Measurements from ENCODE around the gene CHN2. TPM values are rescaled to one million over a fixed set of nuclear protein-coding genes. Genes with fewer than 3 reads are reported as not detected.

The CHN2 gene
- polyA plus RNA-seq, 1 donor from 2014 or later = 136 TPM

DNA sequence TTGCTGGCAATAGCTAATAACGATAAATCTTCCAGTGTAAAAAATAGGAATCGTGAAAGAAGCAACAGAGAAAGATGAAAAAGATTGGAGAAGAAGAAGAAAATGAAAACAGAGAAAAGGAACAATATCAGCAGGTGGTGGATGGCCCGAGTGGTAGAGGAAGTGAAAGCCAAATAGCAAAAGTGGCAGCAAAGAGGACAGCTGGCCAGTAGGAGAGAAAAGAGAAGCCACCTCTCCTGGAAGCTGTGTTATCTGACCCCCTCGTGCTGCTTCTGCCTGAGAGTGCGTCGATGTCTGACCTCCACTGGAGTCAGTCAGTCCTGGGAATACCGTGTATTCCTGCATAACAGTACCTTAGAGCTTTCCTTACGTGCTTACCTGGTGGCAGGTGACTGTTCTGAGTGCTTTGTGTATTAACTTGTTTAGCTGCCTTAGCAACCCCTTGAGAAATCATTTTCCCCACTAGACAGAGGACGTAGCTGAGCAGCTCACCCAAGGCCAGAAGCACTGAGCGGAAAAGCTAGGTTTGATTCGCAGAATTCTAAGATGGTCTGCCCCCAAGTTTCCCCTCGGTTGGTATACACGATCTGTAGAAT is 88.3 kb downstream of the CHN2 start:
- no peak overlapping the region for H3K4me2 ChIP-seq (ENCODE audit: low read length)
- H3K9ac ChIP-seq (ENCODE audit: low read length) = no peak overlapping the region
- H3K79me2 ChIP-seq (replicated peaks; ENCODE audit: insufficient read depth, low read length) = peaks cover 15% of the 10 kb centered on the region
- no peak overlapping the region for H3K4me3 ChIP-seq (ENCODE audit: low read length)
- no peaks in the 10 kb centered on the region for H3K9me3 ChIP-seq (ENCODE audit: low read length)
- H3K9me2 ChIP-seq (ENCODE audit: insufficient read depth, low read length) = no peaks in the 10 kb centered on the region
- H2AFZ ChIP-seq (ENCODE audit: low read depth, low read length) = no peak overlapping the region
- TF ChIP-seq MXI1 (conservative IDR thresholded peaks at IDR 0.05; ENCODE audit: poor library complexity, severe bottlenecking) (no peak), EP300 (conservative IDR thresholded peaks at IDR 0.05; ENCODE audit: poor library complexity, severe bottlenecking) (no peak), TAF1 (IDR thresholded peaks at IDR 0.05; ENCODE audit: low read depth) (no peak), SMC3 (conservative IDR thresholded peaks at IDR 0.05; ENCODE audit: poor library complexity) (no peak), RAD21 (conservative IDR thresholded peaks at IDR 0.05) (no peak), CTCF (IDR thresholded peaks at IDR 0.05; ENCODE audit: poor library complexity, severe bottlenecking) (no peak), POLR2AphosphoS5 (IDR thresholded peaks at IDR 0.05) (no peak), EZH2 (IDR thresholded peaks at IDR 0.05; ENCODE audit: borderline replicate concordance, insufficient read depth, low read length, poor library complexity, severe bottlenecking) (no peak), REST (IDR thresholded peaks at IDR 0.05; ENCODE audit: borderline replicate concordance) (no peak)
- H3K27me3 ChIP-seq (ENCODE audit: insufficient read depth, low read depth, low read length) = no peaks in the 10 kb centered on the region
- H3F3A ChIP-seq (ENCODE audit: insufficient read depth, low read length, poor library complexity, severe bottlenecking) = no peaks in the 10 kb centered on the region
- peak overlapping the region; percentile 63 for H3K27ac ChIP-seq (ENCODE audit: low read length)
- no peaks in the 10 kb centered on the region for H3K36me3 ChIP-seq (ENCODE audit: insufficient read depth, low read length)
- peaks cover 3% of the 10 kb centered on the region for H4K20me1 ChIP-seq (ENCODE audit: insufficient read depth)

DNA sequence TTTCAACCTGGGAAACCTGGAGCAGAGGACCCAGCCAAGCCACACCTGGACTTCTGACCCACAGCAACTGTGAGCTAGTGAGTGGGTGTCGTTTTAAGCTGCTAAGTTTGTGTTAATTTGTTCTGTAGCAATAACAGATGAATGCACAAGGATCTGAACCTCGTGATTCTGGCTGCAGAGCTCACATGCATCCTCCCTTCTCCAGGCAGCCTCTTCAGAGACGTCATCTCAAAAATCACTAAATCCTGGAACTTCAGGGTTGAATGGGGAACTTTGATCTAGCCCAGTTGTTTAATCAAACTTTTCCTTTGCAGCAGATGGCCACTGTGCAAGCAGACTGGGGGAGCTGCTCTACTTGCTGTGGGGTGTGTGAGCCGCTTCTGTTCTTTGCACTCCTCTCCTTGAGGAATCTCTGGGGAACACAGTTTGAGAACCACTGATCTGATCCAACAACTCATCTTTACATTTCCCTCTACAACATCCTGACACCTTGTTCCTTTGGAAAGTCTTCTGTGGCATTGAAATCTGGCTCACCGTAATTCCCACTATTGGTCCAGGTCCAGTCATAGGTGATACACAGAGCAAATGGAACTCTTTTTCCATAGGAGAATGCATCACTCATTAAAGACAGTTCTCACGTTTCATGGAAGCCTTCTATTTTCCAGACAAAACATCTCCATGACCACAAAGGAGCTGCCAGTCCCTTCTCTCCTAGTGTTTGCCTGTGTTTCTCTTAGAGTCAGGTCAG is 90.3 kb downstream of the CHN2 start:
- Histone ChIP-seq H4K20me1 (ENCODE audit: insufficient read depth) (peaks cover 3% of the 10 kb centered on the region), H3F3A (ENCODE audit: insufficient read depth, low read length, poor library complexity, severe bottlenecking) (no peaks in the 10 kb centered on the region), H3K36me3 (ENCODE audit: insufficient read depth, low read length) (no peaks in the 10 kb centered on the region), H3K4me3 (ENCODE audit: low read length) (no peak overlapping the region), H2AFZ (ENCODE audit: low read depth, low read length) (no peak overlapping the region), H3K9me2 (ENCODE audit: insufficient read depth, low read length) (no peaks in the 10 kb centered on the region), H3K79me2 (replicated peaks; ENCODE audit: insufficient read depth, low read length) (peaks cover 6% of the 10 kb centered on the region), H3K27ac (ENCODE audit: low read length) (no peak overlapping the region), H3K9ac (ENCODE audit: low read length) (no peak overlapping the region), H3K4me2 (ENCODE audit: low read length) (no peak overlapping the region), H3K27me3 (ENCODE audit: insufficient read depth, low read depth, low read length) (no peaks in the 10 kb centered on the region), H3K9me3 (ENCODE audit: low read length) (no peaks in the 10 kb centered on the region)
- TF ChIP-seq CTCF (IDR thresholded peaks at IDR 0.05; ENCODE audit: poor library complexity, severe bottlenecking) (no peak), POLR2AphosphoS5 (IDR thresholded peaks at IDR 0.05) (no peak), TAF1 (IDR thresholded peaks at IDR 0.05; ENCODE audit: low read depth) (no peak), SMC3 (conservative IDR thresholded peaks at IDR 0.05; ENCODE audit: poor library complexity) (no peak), MXI1 (conservative IDR thresholded peaks at IDR 0.05; ENCODE audit: poor library complexity, severe bottlenecking) (no peak), RAD21 (conservative IDR thresholded peaks at IDR 0.05) (no peak), REST (IDR thresholded peaks at IDR 0.05; ENCODE audit: borderline replicate concordance) (no peak), EP300 (conservative IDR thresholded peaks at IDR 0.05; ENCODE audit: poor library complexity, severe bottlenecking) (no peak), EZH2 (IDR thresholded peaks at IDR 0.05; ENCODE audit: borderline replicate concordance, insufficient read depth, low read length, poor library complexity, severe bottlenecking) (no peak)
